Measurements from ENCODE around the gene PLAC8. TPM values are rescaled to one million over a fixed set of nuclear protein-coding genes. Genes with fewer than 3 reads are reported as not detected.
A peak's percentile ranks its signal among the peaks of the same experiment; 100 is the strongest.

Gene PLAC8
- total and polyA plus RNA-seq, 2 of the 13 experiments (the other 11 are each of a cell fraction or from before 2014, with no cell fraction given), result 3.0 to 174 TPM

DNA sequence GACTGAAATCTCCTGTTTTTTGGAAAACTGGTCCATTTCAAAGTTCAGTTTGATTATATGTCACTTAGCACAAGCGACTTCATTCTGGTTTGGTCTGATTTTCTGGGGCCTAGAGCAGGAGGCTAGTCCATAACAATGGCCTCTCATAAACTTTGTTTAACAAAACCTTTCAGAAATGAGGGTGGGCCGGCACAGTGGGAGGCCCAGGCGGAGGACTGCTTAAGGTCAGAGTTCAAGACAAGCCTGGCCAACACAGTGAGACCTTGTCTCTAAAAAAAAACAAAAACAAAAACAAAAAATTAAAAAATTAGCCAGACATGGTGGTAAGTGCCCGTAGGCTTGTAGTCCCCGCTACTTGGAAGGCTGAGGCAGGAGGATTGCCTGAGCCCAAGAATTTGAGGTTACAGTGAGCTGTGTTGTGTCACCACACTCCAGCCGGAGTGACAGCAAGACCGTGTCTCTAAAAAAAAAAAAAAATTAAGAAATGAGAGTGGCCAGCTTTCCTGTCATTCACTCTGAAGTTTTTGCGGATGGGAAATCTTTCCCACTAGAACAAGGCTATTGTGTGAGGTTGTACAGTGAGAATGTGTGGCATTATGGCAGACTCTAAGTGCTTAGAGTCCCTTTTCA lies 1.2 kb upstream of the PLAC8 start:
- no TSS peak for BruUV-seq (replicated peaks)
- intact Hi-C loops (cut with micrococcal nuclease; ENCODE audit: unreplicated experiment), result loop anchor here (2.0 kb wide), 1 partner anchor 137 kb away; no protein-coding TSS in a partner anchor
- Histone ChIP-seq H3K9ac (ENCODE audit: insufficient read depth, low read depth, low read length) (no peak overlapping the region), H4K20me1 (ENCODE audit: insufficient read depth, low read length) (no peaks in the 10 kb centered on the region), H3K36me3 (replicated peaks in 1 of 2; ENCODE audit: control insufficient read depth in 1 of 2, insufficient read depth in 2 of 2, low read length in 2 of 2) (no peaks in the 10 kb centered on the region), H3K4me3 (replicated peaks in 1 of 3; ENCODE audit: insufficient read depth in 1 of 3, low read depth in 2 of 3, low read length in 3 of 3) (no peak overlapping the region; a peak in 2 of 6 replicates), H3K4me1 (ENCODE audit: insufficient read depth, low read length) (peaks cover 53% of the 10 kb centered on the region), H2AFZ (ENCODE audit: low read length) (no peak overlapping the region), H3K79me2 (ENCODE audit: insufficient read depth, low read length) (peaks cover 37% of the 10 kb centered on the region), H3K4me2 (ENCODE audit: low read depth, low read length) (peak overlapping the region; percentile 78), H3K9me3 (ENCODE audit: low read length) (no peaks in the 10 kb centered on the region), H3K27ac (ENCODE audit: extremely low read length, insufficient read depth, low read length) (peak overlapping the region; percentile 48), H3K27me3 (ENCODE audit: control insufficient read depth in 1 of 2, insufficient read depth in 2 of 2, low read length in 2 of 2) (no peaks in the 10 kb centered on the region)
- in situ Hi-C loops (cut with HindIII; ENCODE audit: extremely low pct_ligation_motif_present, low pct_unique_long_range_greater_than_20kb), result no loop called here
- ChIA-PET CTCF (ENCODE audit: low intra/inter-chr PET ratio, low total read pairs) (no interaction called here), POLR2A (interaction anchor here (0.9 kb wide), 1 partner anchor 24 kb away, joined by 3 read pairs; no protein-coding TSS in a partner anchor)
- DNase-seq (ENCODE audit: low spot score) (no peak), ATAC-seq (no peak), FAIRE-seq (no peak)
- 46% methylated on average over 8 of the region's 8 CpGs for WGBS (ENCODE audit: low lambda C conversion rate)
- peak; percentile 25; the same call in 1 of the 2 replicates for TF ChIP-seq ZMYM3 (CRISPR knock-in tag; IDR thresholded peaks at IDR 0.05)
- no peak for TF ChIP-seq PHF20 (CRISPR knock-in tag; IDR thresholded peaks at IDR 0.05)
- 0 out of 2 replicates have a peak, but pooled peaks have one; percentile 16 for TF ChIP-seq SOX13 (IDR thresholded peaks at IDR 0.05)
- TF ChIP-seq SOX13 (CRISPR knock-in tag; conservative IDR thresholded peaks at IDR 0.05 in 1 of 2, IDR thresholded peaks at IDR 0.05 in 1 of 2), result peak in 1 of 2 experiments; percentile 66; a peak in 2 of 4 replicates
- TF ChIP-seq ZNF121 (CRISPR knock-in tag; IDR thresholded peaks at IDR 0.05), result peak; percentile 95
- TF ChIP-seq TOE1 (CRISPR knock-in tag; IDR thresholded peaks at IDR 0.05), result no peak
- peak; percentile 77 for TF ChIP-seq NR2F6 (IDR thresholded peaks at IDR 0.05)
- peak; percentile 66 for TF ChIP-seq NR2F6 (CRISPR knock-in tag; IDR thresholded peaks at IDR 0.05)
- TF ChIP-seq, protein P1, sequence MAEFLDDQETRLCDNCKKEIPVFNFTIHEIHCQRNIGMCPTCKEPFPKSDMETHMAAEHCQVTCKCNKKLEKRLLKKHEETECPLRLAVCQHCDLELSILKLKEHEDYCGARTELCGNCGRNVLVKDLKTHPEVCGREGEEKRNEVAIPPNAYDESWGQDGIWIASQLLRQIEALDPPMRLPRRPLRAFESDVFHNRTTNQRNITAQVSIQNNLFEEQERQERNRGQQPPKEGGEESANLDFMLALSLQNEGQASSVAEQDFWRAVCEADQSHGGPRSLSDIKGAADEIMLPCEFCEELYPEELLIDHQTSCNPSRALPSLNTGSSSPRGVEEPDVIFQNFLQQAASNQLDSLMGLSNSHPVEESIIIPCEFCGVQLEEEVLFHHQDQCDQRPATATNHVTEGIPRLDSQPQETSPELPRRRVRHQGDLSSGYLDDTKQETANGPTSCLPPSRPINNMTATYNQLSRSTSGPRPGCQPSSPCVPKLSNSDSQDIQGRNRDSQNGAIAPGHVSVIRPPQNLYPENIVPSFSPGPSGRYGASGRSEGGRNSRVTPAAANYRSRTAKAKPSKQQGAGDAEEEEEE (CRISPR knock-in tag; IDR thresholded peaks at IDR 0.05; ENCODE audit: borderline replicate concordance), result no peak
- TF ChIP-seq NR2F1 (CRISPR knock-in tag; IDR thresholded peaks at IDR 0.05), result peak in 1 of 2 experiments; percentile 32; a peak in 1 of 4 replicates
- TF ChIP-seq, protein P2, sequence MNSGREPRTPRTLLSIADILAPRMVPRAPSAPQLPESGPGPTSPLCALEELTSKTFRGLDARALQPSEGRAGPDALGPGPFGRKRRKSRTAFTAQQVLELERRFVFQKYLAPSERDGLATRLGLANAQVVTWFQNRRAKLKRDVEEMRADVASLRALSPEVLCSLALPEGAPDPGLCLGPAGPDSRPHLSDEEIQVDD (CRISPR knock-in tag; IDR thresholded peaks at IDR 0.05; ENCODE audit: borderline replicate concordance), result no peak
- no peak for TF ChIP-seq SOX6 (IDR thresholded peaks at IDR 0.05)
- TF ChIP-seq SOX6 (CRISPR knock-in tag; IDR thresholded peaks at IDR 0.05), result 0 out of 2 replicates have a peak, but pooled peaks have one; percentile 27
- TF ChIP-seq SALL1 (CRISPR knock-in tag; IDR thresholded peaks at IDR 0.05), result peak; percentile 21; the same call in 1 of the 2 replicates
- peak; percentile 32; the same call in 1 of the 2 replicates for TF ChIP-seq NR2C2 (CRISPR knock-in tag; IDR thresholded peaks at IDR 0.05; ENCODE audit: borderline replicate concordance)

Data from HepG2 (cell line).